ENCODE results near the gene MEIS1. TPM values are rescaled to one million over a fixed set of nuclear protein-coding genes. Genes with fewer than 3 reads are reported as not detected.

MEIS1 gene
- total RNA-seq, 1 experiment from 2014 or later, result 89.4 TPM

- CTCF ChIA-PET, result no interaction called here
- POLR2A ChIA-PET (ENCODE audit: low non-redundant PET), result interaction anchor here (0.5 to 0.7 kb wide), 3 partner anchors 19 to 304 kb away, joined by 3 read pairs; no protein-coding TSS in a partner anchor
- TF ChIP-seq CTCF (conservative IDR thresholded peaks at IDR 0.05; ENCODE audit: low read depth, low read length) (no peak), EZH2 (IDR thresholded peaks at IDR 0.05; ENCODE audit: borderline replicate concordance, low read depth, low read length, poor library complexity, severe bottlenecking) (no peak)
Observed at GRCh38 chr2:66569321-66569851, 134.5 kb downstream of the MEIS1 start.

GRCh38 chr2:66569974-66570373, 135.0 kb downstream of the MEIS1 start:
- Histone ChIP-seq H3K27me3 (replicated peaks; ENCODE audit: insufficient read depth, low read depth, low read length, poor library complexity) (no peaks in the 10 kb centered on the region), H3K4me1 (ENCODE audit: insufficient read depth, low read length, poor library complexity, severe bottlenecking) (peaks cover 78% of the 10 kb centered on the region), H3K27ac (ENCODE audit: low read depth, low read length, poor library complexity, severe bottlenecking) (peak overlapping the region; percentile 55), H3K36me3 (ENCODE audit: insufficient read depth, low read length, poor library complexity, severe bottlenecking) (peaks cover 44% of the 10 kb centered on the region), H3K4me3 (ENCODE audit: low read depth, low read length, poor library complexity, severe bottlenecking) (no peak overlapping the region), H3K9me3 (ENCODE audit: low read depth, low read length, poor library complexity, severe bottlenecking) (no peaks in the 10 kb centered on the region)
- no peak for DNase-seq (ENCODE audit: low spot score)
- CTCF ChIA-PET, result interaction anchor here (0.8 kb wide), 1 partner anchor 1652 kb away, joined by 3 read pairs; no protein-coding TSS in a partner anchor
- BruUV-seq (replicated peaks), result no TSS peak
- intact Hi-C loops (cut with micrococcal nuclease; ENCODE audit: unreplicated experiment), result loop anchor here (10.0 kb wide), 2 partner anchors 275 to 575 kb away; no protein-coding TSS in a partner anchor
- TF ChIP-seq EZH2 (IDR thresholded peaks at IDR 0.05; ENCODE audit: borderline replicate concordance, low read depth, low read length, poor library complexity, severe bottlenecking) (no peak), CTCF (conservative IDR thresholded peaks at IDR 0.05; ENCODE audit: low read depth, low read length) (no peak)
- POLR2A ChIA-PET (ENCODE audit: low non-redundant PET), result interaction anchor here (0.5 to 0.7 kb wide), 3 partner anchors 20 to 1517 kb away, joined by 3 to 5 read pairs (median 3); no protein-coding TSS in a partner anchor

More at GRCh38 chr2:66569321-66569851, 134.5 kb downstream of the MEIS1 start:
- Histone ChIP-seq H3K27me3 (replicated peaks; ENCODE audit: insufficient read depth, low read depth, low read length, poor library complexity) (no peaks in the 10 kb centered on the region), H3K9me3 (ENCODE audit: low read depth, low read length, poor library complexity, severe bottlenecking) (no peaks in the 10 kb centered on the region), H3K4me3 (ENCODE audit: low read depth, low read length, poor library complexity, severe bottlenecking) (no peak overlapping the region), H3K36me3 (ENCODE audit: insufficient read depth, low read length, poor library complexity, severe bottlenecking) (peaks cover 44% of the 10 kb centered on the region), H3K4me1 (ENCODE audit: insufficient read depth, low read length, poor library complexity, severe bottlenecking) (peaks cover 84% of the 10 kb centered on the region), H3K27ac (ENCODE audit: low read depth, low read length, poor library complexity, severe bottlenecking) (peak overlapping the region; percentile 55)
- DNase-seq (ENCODE audit: low spot score), result peak; percentile 96
- intact Hi-C loops (cut with micrococcal nuclease; ENCODE audit: unreplicated experiment), result no loop called here
- no TSS peak for BruUV-seq (replicated peaks)

GRCh38 chr2:66570471-66570870, 135.5 kb downstream of the MEIS1 start:
- CTCF ChIA-PET, result interaction anchor here (0.8 kb wide), 1 partner anchor 1653 kb away, joined by 3 read pairs; no protein-coding TSS in a partner anchor
- Histone ChIP-seq H3K4me1 (ENCODE audit: insufficient read depth, low read length, poor library complexity, severe bottlenecking) (peaks cover 73% of the 10 kb centered on the region), H3K9me3 (ENCODE audit: low read depth, low read length, poor library complexity, severe bottlenecking) (no peaks in the 10 kb centered on the region), H3K27me3 (replicated peaks; ENCODE audit: insufficient read depth, low read depth, low read length, poor library complexity) (no peaks in the 10 kb centered on the region), H3K4me3 (ENCODE audit: low read depth, low read length, poor library complexity, severe bottlenecking) (no peak overlapping the region), H3K36me3 (ENCODE audit: insufficient read depth, low read length, poor library complexity, severe bottlenecking) (peaks cover 44% of the 10 kb centered on the region), H3K27ac (ENCODE audit: low read depth, low read length, poor library complexity, severe bottlenecking) (peak overlapping the region; percentile 55)
- TF ChIP-seq EZH2 (IDR thresholded peaks at IDR 0.05; ENCODE audit: borderline replicate concordance, low read depth, low read length, poor library complexity, severe bottlenecking), result no peak
- POLR2A ChIA-PET (ENCODE audit: low non-redundant PET), result interaction anchor here (0.6 kb wide), 1 partner anchor 1516 kb away, joined by 5 read pairs; no protein-coding TSS in a partner anchor
- no TSS peak for BruUV-seq (replicated peaks)
- intact Hi-C loops (cut with micrococcal nuclease; ENCODE audit: unreplicated experiment), result loop anchor here (10.0 kb wide), 2 partner anchors 276 to 576 kb away; no protein-coding TSS in a partner anchor
- DNase-seq (ENCODE audit: low spot score), result no peak
